ENCODE measurements around the gene ANTKMT.
"Not testable (repeated sequence)": the region's sequence is repeated elsewhere in the genome, so short reads cannot be mapped to it uniquely, and the experiment has no call there.

The ANTKMT gene

GRCh38 chr16:739560-740458, 18.9 kb downstream of the ANTKMT start:
- in situ Hi-C loops (cut with MboI; ENCODE audit: low sequenced_read_pairs): no loop called here

GRCh38 chr16:740459-740763, 19.5 kb downstream of the ANTKMT start:
- in situ Hi-C loops (cut with MboI; ENCODE audit: low sequenced_read_pairs): no loop called here

- in situ Hi-C loops (cut with MboI; ENCODE audit: low sequenced_read_pairs): no loop called here
Observed at GRCh38 chr16:740764-741505, 20.0 kb downstream of the ANTKMT start, which contains the start of gene CIAO3. CIAO3 (minus strand) TSS chr16:740997; CDS start chr16:740985, 12 bp downstream.

- in situ Hi-C loops (cut with MboI; ENCODE audit: low sequenced_read_pairs): no loop called here
Observed at GRCh38 chr16:741986-742629, 21.2 kb downstream of the ANTKMT start.

GRCh38 chr16:742894-743293, 21.9 kb downstream of the ANTKMT start:
- in situ Hi-C loops (cut with MboI; ENCODE audit: low sequenced_read_pairs): not testable (repeated sequence)

- in situ Hi-C loops (cut with MboI; ENCODE audit: low sequenced_read_pairs): no loop called here
Observed at GRCh38 chr16:743794-744500, 23.0 kb downstream of the ANTKMT start.

- in situ Hi-C loops (cut with MboI; ENCODE audit: low sequenced_read_pairs): no loop called here
Observed at GRCh38 chr16:745739-746138, 24.8 kb downstream of the ANTKMT start.

GRCh38 chr16:746637-747036, 25.7 kb downstream of the ANTKMT start:
- in situ Hi-C loops (cut with MboI; ENCODE audit: low sequenced_read_pairs): no loop called here

- in situ Hi-C loops (cut with MboI; ENCODE audit: low sequenced_read_pairs): no loop called here
Observed at GRCh38 chr16:747978-748746, 27.2 kb downstream of the ANTKMT start.

- in situ Hi-C loops (cut with MboI; ENCODE audit: low sequenced_read_pairs): no loop called here
Observed at GRCh38 chr16:749010-749409, 28.1 kb downstream of the ANTKMT start.

GRCh38 chr16:750485-750884, 29.5 kb downstream of the ANTKMT start:
- in situ Hi-C loops (cut with MboI; ENCODE audit: low sequenced_read_pairs): no loop called here

- in situ Hi-C loops (cut with MboI; ENCODE audit: low sequenced_read_pairs): no loop called here
Observed at GRCh38 chr16:751152-752006, 30.4 kb downstream of the ANTKMT start.

GRCh38 chr16:752007-752312, 31.0 kb downstream of the ANTKMT start:
- in situ Hi-C loops (cut with MboI; ENCODE audit: low sequenced_read_pairs): no loop called here

GRCh38 chr16:754121-754607, 33.2 kb downstream of the ANTKMT start:
- in situ Hi-C loops (cut with MboI; ENCODE audit: low sequenced_read_pairs): not testable (repeated sequence)

- in situ Hi-C loops (cut with MboI; ENCODE audit: low sequenced_read_pairs): no loop called here
Observed at GRCh38 chr16:754656-755055, 33.7 kb downstream of the ANTKMT start.

- in situ Hi-C loops (cut with MboI; ENCODE audit: low sequenced_read_pairs): no loop called here
Observed at GRCh38 chr16:756428-756827, 35.5 kb downstream of the ANTKMT start.

GRCh38 chr16:759110-759910, 38.4 kb downstream of the ANTKMT start:
- in situ Hi-C loops (cut with MboI; ENCODE audit: low sequenced_read_pairs): no loop called here

- in situ Hi-C loops (cut with MboI; ENCODE audit: low sequenced_read_pairs): no loop called here
Observed at GRCh38 chr16:760065-760464, 39.1 kb downstream of the ANTKMT start.
